Measurements from ENCODE around the gene NDUFB2.
"Not testable (repeated sequence)": the region's sequence is repeated elsewhere in the genome, so short reads cannot be mapped to it uniquely, and the experiment has no call there.

The NDUFB2 gene

GRCh38 chr7:140702774-140703173 is 6.3 kb downstream of the NDUFB2 start:
- Histone ChIP-seq H2AFZ (ENCODE audit: low read length) (no peak overlapping the region), H3K9me2 (replicated peaks; ENCODE audit: low read depth, low read length) (no peaks in the 10 kb centered on the region), H3K4me3 (ENCODE audit: low read length, poor library complexity, severe bottlenecking) (no peak overlapping the region), H3K4me2 (ENCODE audit: low read depth, low read length, poor library complexity, severe bottlenecking) (no peak overlapping the region), H3K36me3 (ENCODE audit: insufficient read depth, low read length) (peaks cover 28% of the 10 kb centered on the region; the same call in 1 of the 2 replicates), H4K20me1 (ENCODE audit: insufficient read depth, low read length, poor library complexity, severe bottlenecking) (peaks cover 20% of the 10 kb centered on the region), H3F3A (ENCODE audit: low read depth) (no peaks in the 10 kb centered on the region), H3K9me3 (ENCODE audit: insufficient read depth, low read depth, low read length) (no peaks in the 10 kb centered on the region), H3K79me2 (ENCODE audit: insufficient read depth, low read length) (peaks cover 39% of the 10 kb centered on the region), H3K4me1 (ENCODE audit: insufficient read depth, low read length, poor library complexity, severe bottlenecking) (peaks cover 20% of the 10 kb centered on the region), H3K27me3 (ENCODE audit: insufficient read depth, low read length, poor library complexity, severe bottlenecking) (no peaks in the 10 kb centered on the region), H3K9ac (ENCODE audit: low read depth, low read length, poor library complexity, severe bottlenecking) (no peak overlapping the region)
- TF ChIP-seq EZH2phosphoT487 (IDR thresholded peaks at IDR 0.05; ENCODE audit: borderline replicate concordance) (no peak), CTCF (conservative IDR thresholded peaks at IDR 0.05; ENCODE audit: low read length) (no peak)

- Histone ChIP-seq H3K9ac (ENCODE audit: low read depth, low read length, poor library complexity, severe bottlenecking) (no peak overlapping the region), H3F3A (ENCODE audit: low read depth) (no peaks in the 10 kb centered on the region), H4K20me1 (ENCODE audit: insufficient read depth, low read length, poor library complexity, severe bottlenecking) (peaks cover 15% of the 10 kb centered on the region), H3K4me3 (ENCODE audit: low read length, poor library complexity, severe bottlenecking) (no peak overlapping the region), H3K4me1 (ENCODE audit: insufficient read depth, low read length, poor library complexity, severe bottlenecking) (peaks cover 9% of the 10 kb centered on the region), H3K27me3 (ENCODE audit: insufficient read depth, low read length, poor library complexity, severe bottlenecking) (no peaks in the 10 kb centered on the region), H3K79me2 (ENCODE audit: insufficient read depth, low read length) (peaks cover 24% of the 10 kb centered on the region), H3K4me2 (ENCODE audit: low read depth, low read length, poor library complexity, severe bottlenecking) (no peak overlapping the region), H3K36me3 (ENCODE audit: insufficient read depth, low read length) (peaks cover 28% of the 10 kb centered on the region; the same call in 1 of the 2 replicates), H3K9me2 (replicated peaks; ENCODE audit: low read depth, low read length) (no peaks in the 10 kb centered on the region), H3K9me3 (ENCODE audit: insufficient read depth, low read depth, low read length) (no peaks in the 10 kb centered on the region), H2AFZ (ENCODE audit: low read length) (no peak overlapping the region)
- TF ChIP-seq CTCF (conservative IDR thresholded peaks at IDR 0.05; ENCODE audit: low read length) = no peak
- no peak for TF ChIP-seq EZH2phosphoT487 (IDR thresholded peaks at IDR 0.05; ENCODE audit: borderline replicate concordance)
Measured at GRCh38 chr7:140704205-140704604, 7.7 kb downstream of the NDUFB2 start.

- Histone ChIP-seq H3K9ac (ENCODE audit: low read depth, low read length, poor library complexity, severe bottlenecking) (no peak overlapping the region), H3F3A (ENCODE audit: low read depth) (no peaks in the 10 kb centered on the region), H3K36me3 (ENCODE audit: insufficient read depth, low read length) (peaks cover 28% of the 10 kb centered on the region; the same call in 1 of the 2 replicates), H3K79me2 (ENCODE audit: insufficient read depth, low read length) (no peaks in the 10 kb centered on the region), H3K9me2 (replicated peaks; ENCODE audit: low read depth, low read length) (no peaks in the 10 kb centered on the region), H3K27me3 (ENCODE audit: insufficient read depth, low read length, poor library complexity, severe bottlenecking) (no peaks in the 10 kb centered on the region), H3K9me3 (ENCODE audit: insufficient read depth, low read depth, low read length) (no peaks in the 10 kb centered on the region), H3K4me2 (ENCODE audit: low read depth, low read length, poor library complexity, severe bottlenecking) (no peak overlapping the region), H3K4me3 (ENCODE audit: low read length, poor library complexity, severe bottlenecking) (no peak overlapping the region), H2AFZ (ENCODE audit: low read length) (no peak overlapping the region), H4K20me1 (ENCODE audit: insufficient read depth, low read length, poor library complexity, severe bottlenecking) (no peaks in the 10 kb centered on the region), H3K4me1 (ENCODE audit: insufficient read depth, low read length, poor library complexity, severe bottlenecking) (no peaks in the 10 kb centered on the region)
- TF ChIP-seq CTCF (conservative IDR thresholded peaks at IDR 0.05; ENCODE audit: low read length) (no peak), EZH2phosphoT487 (IDR thresholded peaks at IDR 0.05; ENCODE audit: borderline replicate concordance) (no peak)
Measured at GRCh38 chr7:140707132-140707531, 10.6 kb downstream of the NDUFB2 start.

- not testable (repeated sequence) for H3K4me1 ChIP-seq (ENCODE audit: insufficient read depth, low read length, poor library complexity, severe bottlenecking); H3K4me2 ChIP-seq (ENCODE audit: low read depth, low read length, poor library complexity, severe bottlenecking); H3K9ac ChIP-seq (ENCODE audit: low read depth, low read length, poor library complexity, severe bottlenecking); H3K79me2 ChIP-seq (ENCODE audit: insufficient read depth, low read length); H3K9me2 ChIP-seq (replicated peaks; ENCODE audit: low read depth, low read length); H4K20me1 ChIP-seq (ENCODE audit: insufficient read depth, low read length, poor library complexity, severe bottlenecking); H3K4me3 ChIP-seq (ENCODE audit: low read length, poor library complexity, severe bottlenecking); H3F3A ChIP-seq (ENCODE audit: low read depth); H3K27me3 ChIP-seq (ENCODE audit: insufficient read depth, low read length, poor library complexity, severe bottlenecking); H3K9me3 ChIP-seq (ENCODE audit: insufficient read depth, low read depth, low read length); H2AFZ ChIP-seq (ENCODE audit: low read length)
- peaks cover 23% of the 10 kb centered on the region; the same call in 1 of the 2 replicates for H3K36me3 ChIP-seq (ENCODE audit: insufficient read depth, low read length)
Measured at GRCh38 chr7:140708764-140709163, 12.3 kb downstream of the NDUFB2 start.

GRCh38 chr7:140712392-140712791 is 15.9 kb downstream of the NDUFB2 start:
- H3K9me2 ChIP-seq (replicated peaks; ENCODE audit: low read depth, low read length); H3K36me3 ChIP-seq (ENCODE audit: insufficient read depth, low read length); H3F3A ChIP-seq (ENCODE audit: low read depth); H3K9me3 ChIP-seq (ENCODE audit: insufficient read depth, low read depth, low read length); H3K4me1 ChIP-seq (ENCODE audit: insufficient read depth, low read length, poor library complexity, severe bottlenecking); H2AFZ ChIP-seq (ENCODE audit: low read length); H3K4me2 ChIP-seq (ENCODE audit: low read depth, low read length, poor library complexity, severe bottlenecking); H4K20me1 ChIP-seq (ENCODE audit: insufficient read depth, low read length, poor library complexity, severe bottlenecking); H3K79me2 ChIP-seq (ENCODE audit: insufficient read depth, low read length); H3K27me3 ChIP-seq (ENCODE audit: insufficient read depth, low read length, poor library complexity, severe bottlenecking); H3K9ac ChIP-seq (ENCODE audit: low read depth, low read length, poor library complexity, severe bottlenecking); H3K4me3 ChIP-seq (ENCODE audit: low read length, poor library complexity, severe bottlenecking): not testable (repeated sequence)
